DOHH2 (cell line): ENCODE data around the gene EEPD1.
A peak's percentile ranks its signal among the peaks of the same experiment; 100 is the strongest.

ENCODE experiments used
- H3F3A ChIP-seq: fragments of 200-600 bp; sonication (generic), shearing (Covaris generic); 2 replicates; pipeline ENCODE4 v1.6.0; 2016; ENCODE audit warnings: antibody characterized with exemption, mild to moderate bottlenecking; ENCODE audit not compliant: control insufficient read depth, insufficient read depth
- H3K27ac ChIP-seq: fragments of 200-600 bp; sonication (generic); 2 replicates; pipeline ENCODE4 v1.5.1; 2014; ENCODE audit warnings: low read depth, mild to moderate bottlenecking, low read length, moderate library complexity
- H3K27me3 ChIP-seq: fragments of 200-600 bp; sonication (generic); 2 replicates; pipeline ENCODE4 v1.6.1; 2014; ENCODE audit warnings: mild to moderate bottlenecking, low read length, mixed read lengths; ENCODE audit not compliant: control insufficient read depth
- H3K36me3 ChIP-seq: fragments of 200-600 bp; sonication (generic); 2 replicates; pipeline ENCODE4 v1.6.1; 2014; ENCODE audit warnings: mild to moderate bottlenecking, low read length, moderate library complexity, mixed read lengths; ENCODE audit not compliant: control insufficient read depth
- H3K4me1 ChIP-seq: fragments of 200-600 bp; sonication (generic); 2 replicates; pipeline ENCODE4 v1.6.1; 2014; ENCODE audit warnings: mild to moderate bottlenecking, low read length, mixed read lengths; ENCODE audit not compliant: control insufficient read depth
- H3K4me2 ChIP-seq: fragments of 200-600 bp; sonication (generic); 2 replicates; pipeline ENCODE4 v1.6.0; 2014; ENCODE audit warnings: mild to moderate bottlenecking, low read length, moderate library complexity
- H3K4me3 ChIP-seq: fragments of 200-600 bp; sonication (generic); 2 replicates; pipeline ENCODE4 v1.5.1; 2014; ENCODE audit warnings: mild to moderate bottlenecking, low read length, mixed read lengths
- H3K79me2 ChIP-seq: fragments of 200-600 bp; sonication (generic); 2 replicates; pipeline ENCODE4 v1.6.1; 2014; ENCODE audit warnings: mild to moderate bottlenecking, low read length, mixed read lengths; ENCODE audit not compliant: control insufficient read depth
- H3K9me2 ChIP-seq: fragments of 200-600 bp; sonication (generic); replicated peaks from 2 replicates; pipeline ENCODE4 v1.6.1; 2014; ENCODE audit warnings: mild to moderate bottlenecking, low read length, mixed read lengths; ENCODE audit not compliant: control insufficient read depth
- H3K9me3 ChIP-seq: fragments of 200-600 bp; sonication (generic); 2 replicates; pipeline ENCODE4 v1.6.1; 2014; ENCODE audit warnings: antibody characterized with exemption, low read length, mixed read lengths; ENCODE audit not compliant: control insufficient read depth, insufficient read depth
- H4K20me1 ChIP-seq: fragments of 200-600 bp; sonication (generic); 2 replicates; pipeline ENCODE4 v1.6.0; 2014; ENCODE audit warnings: low read depth, mild to moderate bottlenecking, antibody characterized with exemption, low read length, moderate library complexity; ENCODE audit not compliant: control insufficient read depth, insufficient read depth
- CTCF ChIP-seq: fragments of 200-600 bp; sonication (generic); IDR thresholded peaks from one replicate; pipeline ENCODE4 v1.5.1; 2014; ENCODE audit warnings: antibody characterized with exemption, mild to moderate bottlenecking, low read depth, low read length; ENCODE audit not compliant: poor library complexity, severe bottlenecking
- EZH2phosphoT487 ChIP-seq: fragments of 200-600 bp; sonication (generic); IDR thresholded peaks from 2 replicates; pipeline ENCODE4 v1.6.1; 2017; ENCODE audit warnings: borderline replicate concordance, mild to moderate bottlenecking, antibody characterized with exemption, low read length, moderate library complexity, mixed read lengths

The EEPD1 gene

GRCh38 chr7:36311539-36311938, 158.5 kb downstream of the EEPD1 start:
- H3K79me2 ChIP-seq, result no peaks in the 10 kb centered on the region
- 0 out of 2 replicates have a peak, but pooled peaks cover 3% of the 10 kb centered on the region for H3F3A ChIP-seq
- no peaks in the 10 kb centered on the region for H3K36me3 ChIP-seq
- no peak overlapping the region for H3K27ac ChIP-seq
- no peaks in the 10 kb centered on the region for H3K27me3 ChIP-seq
- H3K9me3 ChIP-seq, result no peaks in the 10 kb centered on the region
- no peaks in the 10 kb centered on the region for H3K9me2 ChIP-seq
- no peaks in the 10 kb centered on the region for H4K20me1 ChIP-seq
- H3K4me2 ChIP-seq, result no peak overlapping the region
- H3K4me3 ChIP-seq, result no peak overlapping the region
- peaks cover 10% of the 10 kb centered on the region for H3K4me1 ChIP-seq
- TF ChIP-seq EZH2phosphoT487 (no peak), CTCF (no peak)

- no peaks in the 10 kb centered on the region for H4K20me1 ChIP-seq
- H3K36me3 ChIP-seq, result no peaks in the 10 kb centered on the region
- H3K27ac ChIP-seq, result no peak overlapping the region
- no peak overlapping the region for H3K4me2 ChIP-seq
- TF ChIP-seq EZH2phosphoT487 (no peak), CTCF (peak; percentile 48)
- 0 out of 2 replicates have a peak, but pooled peaks cover 3% of the 10 kb centered on the region for H3F3A ChIP-seq
- H3K9me2 ChIP-seq, result no peaks in the 10 kb centered on the region
- H3K4me1 ChIP-seq, result peaks cover 10% of the 10 kb centered on the region
- H3K27me3 ChIP-seq, result no peaks in the 10 kb centered on the region
- no peaks in the 10 kb centered on the region for H3K9me3 ChIP-seq
- no peak overlapping the region for H3K4me3 ChIP-seq
- H3K79me2 ChIP-seq, result no peaks in the 10 kb centered on the region
These were observed 159.2 kb downstream of the EEPD1 start for GRCh38 chr7:36312064-36312914.

GRCh38 chr7:36312915-36313334, 159.9 kb downstream of the EEPD1 start:
- no peaks in the 10 kb centered on the region for H3K79me2 ChIP-seq
- no peaks in the 10 kb centered on the region for H3K27me3 ChIP-seq
- H4K20me1 ChIP-seq, result no peaks in the 10 kb centered on the region
- no peaks in the 10 kb centered on the region for H3K9me3 ChIP-seq
- H3K4me2 ChIP-seq, result no peak overlapping the region
- H3K36me3 ChIP-seq, result no peaks in the 10 kb centered on the region
- no peaks in the 10 kb centered on the region for H3K9me2 ChIP-seq
- H3K4me3 ChIP-seq, result no peak overlapping the region
- H3F3A ChIP-seq, result 0 out of 2 replicates have a peak, but pooled peaks cover 3% of the 10 kb centered on the region
- no peak overlapping the region for H3K27ac ChIP-seq
- TF ChIP-seq EZH2phosphoT487 (no peak), CTCF (no peak)
- peaks cover 10% of the 10 kb centered on the region for H3K4me1 ChIP-seq
